ENCODE data around the gene RXRG. TPM values are rescaled to one million over a fixed set of nuclear protein-coding genes. Genes with fewer than 3 reads are reported as not detected.

The RXRG gene
- total RNA-seq (2014; rRNA removed; shearing (Covaris generic)) = 6.2 and 7.2 TPM in 2 replicates

DNA sequence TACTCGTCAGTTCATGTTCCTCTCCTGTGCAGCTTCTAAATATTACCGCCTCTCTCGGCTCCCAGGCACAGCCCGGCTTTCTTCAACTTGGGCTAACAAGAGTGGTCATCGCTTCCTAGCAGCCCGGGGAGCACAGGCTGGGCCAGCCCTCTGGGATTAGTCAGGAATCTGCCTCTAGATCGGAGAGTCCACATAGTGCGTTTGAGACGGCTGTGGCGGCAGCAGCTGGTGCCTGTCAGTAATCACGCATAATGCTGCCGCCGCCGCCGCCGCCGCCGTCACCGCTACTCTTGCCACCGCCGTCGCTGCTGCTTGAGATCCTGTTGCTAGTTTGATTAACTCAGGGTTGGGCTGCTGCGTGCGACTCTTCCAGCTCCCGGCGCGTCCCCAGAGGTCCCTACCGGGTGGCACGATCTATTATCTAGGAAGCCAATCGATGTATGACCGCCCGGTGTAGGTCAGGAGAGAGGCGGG is at the start of gene RXRG:
Gene RXRG (minus strand): TSS at position 230 of the 474 bp plus-strand sequence. CDS start 233 bp downstream, outside the sequence.

DNA sequence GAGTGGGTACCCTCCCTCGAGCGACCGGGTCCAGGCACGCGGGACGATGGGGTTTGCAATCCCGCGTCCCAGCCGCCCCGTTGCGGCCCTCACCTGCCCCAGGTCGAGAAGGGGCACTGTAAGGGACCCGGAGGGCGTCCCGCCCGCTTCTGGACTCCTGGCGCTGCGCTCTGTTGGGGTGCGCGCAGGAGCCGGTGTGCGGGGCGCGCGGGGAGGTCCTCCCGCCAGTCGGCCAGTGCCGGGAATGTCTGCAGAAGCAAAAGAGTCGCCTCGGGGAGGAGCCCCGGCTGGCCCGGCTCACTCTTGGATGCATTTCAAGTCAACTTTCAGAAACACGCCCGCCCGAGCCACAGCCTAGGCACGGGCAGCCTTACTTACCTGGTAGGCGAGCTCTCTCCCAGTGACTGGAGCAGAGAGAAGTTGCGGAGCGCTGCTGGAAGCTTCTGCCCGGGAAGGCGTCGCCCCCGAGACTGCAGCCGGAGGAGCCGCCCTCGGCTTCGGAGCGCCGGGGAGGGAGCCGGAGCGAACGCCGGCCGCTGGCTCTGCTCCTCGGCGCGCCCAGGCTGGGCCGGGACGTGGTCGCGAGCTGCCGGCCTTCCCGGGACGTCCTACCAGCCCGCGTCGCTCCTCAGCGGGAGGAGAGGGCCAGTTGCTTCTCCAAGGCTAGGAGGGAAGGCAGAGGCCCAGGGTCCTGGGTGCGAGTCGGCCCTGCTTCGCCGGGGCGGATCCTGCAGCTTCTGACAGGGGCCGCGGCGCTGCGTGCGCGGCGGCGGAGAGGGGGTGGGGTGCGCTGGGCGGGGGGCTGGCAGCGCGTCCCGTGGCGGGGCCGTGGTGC is 88.7 kb downstream of the RXRG start, which contains the start of gene LMX1A:
Gene LMX1A (minus strand): TSS at position 739 of the 835 bp plus-strand sequence. CDS start 1,156 bp downstream, outside the sequence.

Other genes starting within 250 kb of the RXRG start
- gene LMX1A, start 88.4 kb downstream of the RXRG start, total RNA-seq (2014; rRNA removed; shearing (Covaris generic)) = not detected in 2 replicates
- gene LRRC52, start 98.9 kb upstream of the RXRG start, total RNA-seq (2014; rRNA removed; shearing (Covaris generic)) = not detected in 2 replicates
- 59.0 and 59.6 TPM in 2 replicates for gene MGST3, start 186.1 kb upstream of the RXRG start, total RNA-seq (2014; rRNA removed; shearing (Covaris generic))

Measured in A375 (cell line).